Activated T-cell treated with anti-CD3 and anti-CD28 coated beads for 1 hour (primary cell): ENCODE results near the gene DLX5.

Experiments
- DNase-seq: peaks from one replicate; pipeline ENCODE4 v3.0.0-alpha.2; 2020; ENCODE audit warnings: low read depth

The DLX5 gene

DNA sequence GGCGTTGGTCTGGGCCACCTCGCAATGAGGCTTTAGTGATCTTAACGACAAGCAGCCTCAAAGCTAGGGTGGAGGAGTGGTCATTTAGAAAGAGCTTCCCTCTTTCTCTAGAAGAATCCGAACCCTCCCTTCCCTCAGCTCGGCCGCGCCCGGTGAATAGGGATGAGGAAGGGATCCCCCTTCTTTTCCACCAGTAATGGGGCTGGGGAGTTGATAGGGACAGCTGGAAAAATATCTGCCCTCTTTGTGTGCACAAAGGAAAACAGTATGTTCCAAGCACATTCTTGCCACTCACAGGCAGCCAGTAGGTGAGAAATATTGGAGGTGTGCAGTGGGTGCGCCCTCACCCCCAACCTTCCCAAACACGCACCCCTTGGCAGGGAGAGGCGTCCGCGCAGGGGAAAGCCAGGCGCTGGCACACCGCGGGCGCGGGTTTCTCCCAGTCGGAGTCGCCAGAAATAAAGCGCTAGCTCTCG lies 6.5 kb downstream of the DLX5 start:
- no peak for DNase-seq

DNA sequence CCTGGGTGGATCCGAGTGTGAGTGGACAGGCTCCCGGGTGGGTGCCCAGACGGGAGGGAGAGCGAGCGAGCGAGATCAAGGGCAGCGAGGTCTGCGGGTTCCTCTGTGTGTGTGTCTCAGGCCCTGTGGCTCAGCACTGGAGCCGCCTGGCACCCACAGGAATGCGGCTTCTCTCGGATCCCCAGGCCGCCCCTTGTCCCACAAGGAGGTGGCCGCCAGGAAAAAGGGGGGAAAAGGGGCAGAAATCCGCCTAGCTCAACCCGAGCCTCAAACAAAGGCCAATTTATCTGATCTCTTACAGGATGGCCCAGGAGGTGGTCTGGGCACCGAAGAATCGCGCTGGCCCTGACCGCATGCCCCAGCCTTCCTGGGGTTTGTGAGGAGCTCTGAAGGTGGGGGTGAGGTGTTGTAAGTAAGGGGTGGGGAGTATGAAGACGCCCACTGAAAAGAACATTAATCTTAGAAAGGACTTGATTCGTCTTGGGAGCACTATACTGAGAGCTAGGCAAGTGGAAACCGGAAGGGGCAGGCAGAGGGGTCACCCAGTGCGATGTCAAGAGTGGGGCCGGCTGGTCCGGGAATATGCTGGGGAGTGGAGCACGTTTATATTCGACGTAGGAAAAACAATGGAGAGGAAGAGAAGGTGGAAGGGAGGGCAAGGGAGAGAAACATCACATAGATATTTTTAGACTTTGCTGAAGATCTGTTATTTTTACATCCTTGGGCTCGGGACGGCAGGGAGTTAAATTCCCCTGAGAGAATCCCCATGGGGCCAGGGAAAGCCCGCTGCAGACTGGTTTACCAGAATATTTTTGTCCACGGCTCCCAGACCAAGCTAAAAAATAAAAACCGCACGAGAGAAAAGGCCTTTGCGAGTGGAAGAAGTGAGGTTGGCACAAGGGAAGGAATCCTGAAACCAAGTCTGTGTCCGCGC lies 7.2 kb downstream of the DLX5 start:
- no peak for DNase-seq

DNA sequence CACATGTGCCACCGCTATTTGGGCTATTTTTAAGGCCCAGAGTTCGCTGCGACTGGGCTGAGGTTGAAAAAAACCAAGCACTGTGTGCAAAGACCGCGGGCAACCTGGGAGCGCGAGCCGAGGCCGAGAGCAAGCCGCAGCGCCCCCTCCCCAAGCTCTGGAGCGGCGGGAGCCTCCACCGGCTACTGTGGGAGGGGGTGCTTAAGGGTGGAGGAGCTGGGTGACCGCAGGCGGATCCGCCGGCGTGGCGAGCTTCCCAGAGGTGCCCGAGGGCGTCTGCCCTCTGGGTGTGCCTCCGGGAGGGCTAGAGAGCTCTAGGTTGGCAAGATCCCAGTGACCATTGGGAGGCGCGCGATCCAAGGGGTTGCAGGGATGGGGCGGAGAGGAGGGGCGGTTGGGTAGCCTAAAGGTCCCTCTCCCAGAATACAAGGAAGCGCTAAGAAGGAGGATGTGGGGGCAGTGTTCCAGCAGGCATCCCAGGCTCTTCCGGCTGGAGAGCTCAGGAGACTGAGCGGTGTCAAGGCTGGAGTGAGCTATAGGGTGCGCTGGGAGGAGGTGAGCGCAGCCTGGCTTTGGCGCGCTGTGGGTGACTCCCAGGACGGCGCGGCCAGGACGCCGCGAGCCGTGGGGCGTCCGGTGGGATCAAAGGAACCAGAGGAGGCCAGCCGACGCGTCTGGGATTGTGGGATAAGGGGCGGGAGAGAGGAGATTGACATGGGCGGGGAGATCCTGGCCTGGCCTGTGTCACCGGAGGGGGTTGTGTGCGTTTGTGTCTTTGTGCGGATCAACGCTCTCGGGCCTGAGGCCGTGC lies 8.0 kb downstream of the DLX5 start:
- DNase-seq: no peak

DNA sequence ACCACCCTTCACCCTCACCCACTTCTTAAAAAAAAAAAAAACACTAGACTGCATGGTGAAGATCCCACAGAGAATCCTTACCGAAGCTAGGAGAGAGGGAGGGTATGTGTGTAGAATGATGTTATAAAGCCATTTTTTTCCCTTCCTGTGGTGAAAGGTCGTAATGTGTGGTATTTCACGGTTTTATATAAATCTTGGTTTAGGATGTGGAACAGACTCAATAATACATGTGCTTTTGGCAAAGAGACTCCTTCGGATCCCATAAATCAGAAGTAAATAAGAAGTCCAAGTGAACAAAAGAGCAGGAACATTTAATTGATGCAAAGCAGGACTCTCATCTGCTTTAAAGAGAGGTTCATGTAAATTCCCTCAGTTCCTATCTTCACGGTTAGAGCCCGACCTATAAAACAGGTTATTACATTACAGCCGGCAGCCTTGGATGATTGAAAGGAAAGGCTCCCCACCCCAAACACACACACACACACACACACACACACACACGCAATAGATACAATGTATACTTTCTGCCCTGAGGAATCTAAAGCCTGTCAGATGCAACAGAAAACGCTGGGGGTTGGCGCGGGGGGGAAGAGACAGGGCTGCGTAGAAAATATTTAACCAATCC lies 8.8 kb downstream of the DLX5 start:
- DNase-seq: no peak

DNA sequence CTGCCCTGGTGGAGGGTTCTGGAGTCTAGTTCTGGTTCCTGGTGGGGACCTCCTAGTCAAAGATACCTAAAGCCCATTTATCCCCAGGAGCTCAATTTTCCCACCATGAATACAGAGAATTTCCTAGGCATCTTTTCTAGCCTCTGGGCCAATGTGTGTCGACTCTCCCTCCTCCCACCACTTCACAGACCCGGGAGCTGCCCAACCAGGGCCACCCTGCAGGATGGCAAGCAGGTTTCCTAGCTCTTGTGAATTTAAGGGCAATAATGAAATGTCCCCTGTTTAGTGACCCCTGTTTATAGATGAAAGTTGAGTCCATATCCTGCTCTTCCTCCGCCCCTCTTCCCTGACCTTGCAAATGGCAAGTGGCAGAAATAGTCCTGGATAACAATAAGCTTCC lies 9.4 kb downstream of the DLX5 start:
- no peak for DNase-seq

DNA sequence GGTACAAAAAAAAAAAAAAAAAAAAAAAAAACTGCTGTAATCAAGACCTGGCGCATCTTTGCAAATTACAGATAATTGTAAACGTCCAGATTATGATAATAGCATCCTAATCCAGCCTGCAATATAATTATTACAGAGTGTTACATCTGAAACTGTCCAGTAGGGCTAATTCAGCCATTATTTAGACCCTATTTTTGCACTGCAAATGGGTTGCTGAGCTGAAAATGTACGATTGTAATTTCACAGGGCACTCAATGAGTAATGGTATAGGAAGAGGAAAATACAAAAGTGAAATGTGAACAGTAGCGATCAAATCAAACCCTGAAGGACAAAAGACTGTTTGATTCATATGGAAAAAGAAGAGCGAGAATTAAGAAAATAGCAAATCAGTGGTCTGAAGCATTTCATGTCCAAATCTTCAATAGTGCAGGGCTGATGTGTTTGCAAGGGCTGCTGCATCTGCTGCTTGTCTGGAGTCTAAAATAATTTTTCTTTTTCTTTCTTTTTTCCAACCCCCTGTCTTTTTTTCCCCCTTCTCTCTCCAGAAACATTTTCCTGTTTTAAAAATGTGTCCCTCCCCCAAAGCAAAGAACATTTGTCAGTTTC lies 10.4 kb downstream of the DLX5 start:
- no peak for DNase-seq

DNA sequence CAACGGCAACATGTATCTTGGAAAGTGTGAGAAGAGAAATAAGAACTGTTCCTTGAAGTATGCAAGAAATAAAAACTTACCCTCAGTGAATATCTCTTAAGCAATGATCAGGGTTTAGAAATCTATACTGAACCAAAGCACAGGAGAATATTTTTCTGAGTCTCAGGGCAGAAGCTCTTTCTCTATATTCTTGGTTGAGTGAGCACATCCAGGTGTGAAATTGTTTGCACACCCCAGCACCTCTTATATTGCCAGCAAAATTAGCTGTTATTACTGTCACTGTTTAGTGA lies 10.8 kb downstream of the DLX5 start:
- DNase-seq: no peak

DNA sequence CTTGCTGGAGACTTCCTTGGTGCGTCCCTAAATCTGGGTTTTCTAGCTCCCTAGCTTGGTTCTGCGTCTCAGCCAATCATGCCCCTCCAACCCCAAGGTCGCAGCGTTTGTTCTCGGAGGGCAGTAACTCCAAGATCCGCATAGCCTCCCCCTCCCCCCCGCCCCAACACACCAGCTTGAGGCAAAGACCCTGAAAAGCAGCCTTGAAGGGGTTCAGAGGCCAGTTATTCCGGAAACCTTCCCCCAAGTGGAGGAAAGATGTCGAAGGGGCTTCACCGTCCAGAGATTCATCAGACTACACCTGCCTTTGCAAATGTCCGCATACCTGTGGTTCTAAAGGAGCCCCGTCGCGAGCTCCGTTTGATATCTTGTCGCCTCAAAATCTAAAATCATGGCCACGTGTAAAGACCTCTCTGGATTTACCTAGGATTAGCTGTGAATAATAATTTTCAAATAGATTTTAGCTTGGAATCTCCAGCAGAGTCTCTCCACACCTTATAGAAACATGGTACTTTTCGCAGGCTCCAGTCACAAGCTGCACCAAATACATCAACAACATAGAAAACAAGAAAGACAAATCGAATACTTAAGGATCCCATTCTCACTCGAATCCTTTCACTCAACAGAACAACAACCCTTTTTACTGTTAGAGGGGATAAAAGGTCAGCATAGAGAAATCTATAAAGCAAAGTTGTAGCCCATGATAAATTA lies 11.3 kb downstream of the DLX5 start:
- no peak for DNase-seq

DNA sequence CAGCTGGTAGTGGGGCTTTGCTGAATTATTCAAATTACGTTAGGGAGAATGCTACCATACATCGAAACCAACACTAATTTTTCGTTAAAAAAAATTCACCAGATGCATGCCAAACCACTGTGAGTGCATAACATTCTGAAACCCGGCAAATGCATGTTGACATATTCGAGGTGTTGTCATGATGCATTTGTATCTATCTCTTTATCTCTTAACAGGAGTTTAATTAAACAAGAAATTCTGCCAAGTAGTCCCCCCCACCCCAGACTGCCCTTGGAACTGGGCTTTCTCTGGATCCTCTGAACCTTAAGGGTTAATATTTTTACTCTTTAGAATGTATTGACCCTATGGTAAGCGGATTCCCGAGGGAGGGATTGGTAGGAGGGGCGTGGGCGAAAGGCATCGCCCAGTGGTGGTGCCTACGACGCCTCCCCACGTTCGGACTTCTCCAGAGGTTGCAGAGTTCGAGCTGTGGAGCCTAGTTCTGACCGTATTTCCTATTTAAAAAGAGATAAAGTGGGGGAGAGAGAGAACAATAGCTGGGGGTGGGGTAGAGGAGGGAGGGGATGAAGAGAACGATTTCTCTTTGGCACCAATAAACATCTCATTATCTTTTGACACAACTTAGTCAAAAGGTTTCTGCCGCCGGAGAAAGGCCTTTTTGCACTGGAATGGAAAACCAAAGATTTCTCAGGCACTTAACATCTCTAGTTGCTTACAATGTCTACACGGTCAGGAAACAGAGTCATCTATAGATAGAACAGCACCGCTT lies 12.1 kb downstream of the DLX5 start:
- DNase-seq: no peak

DNA sequence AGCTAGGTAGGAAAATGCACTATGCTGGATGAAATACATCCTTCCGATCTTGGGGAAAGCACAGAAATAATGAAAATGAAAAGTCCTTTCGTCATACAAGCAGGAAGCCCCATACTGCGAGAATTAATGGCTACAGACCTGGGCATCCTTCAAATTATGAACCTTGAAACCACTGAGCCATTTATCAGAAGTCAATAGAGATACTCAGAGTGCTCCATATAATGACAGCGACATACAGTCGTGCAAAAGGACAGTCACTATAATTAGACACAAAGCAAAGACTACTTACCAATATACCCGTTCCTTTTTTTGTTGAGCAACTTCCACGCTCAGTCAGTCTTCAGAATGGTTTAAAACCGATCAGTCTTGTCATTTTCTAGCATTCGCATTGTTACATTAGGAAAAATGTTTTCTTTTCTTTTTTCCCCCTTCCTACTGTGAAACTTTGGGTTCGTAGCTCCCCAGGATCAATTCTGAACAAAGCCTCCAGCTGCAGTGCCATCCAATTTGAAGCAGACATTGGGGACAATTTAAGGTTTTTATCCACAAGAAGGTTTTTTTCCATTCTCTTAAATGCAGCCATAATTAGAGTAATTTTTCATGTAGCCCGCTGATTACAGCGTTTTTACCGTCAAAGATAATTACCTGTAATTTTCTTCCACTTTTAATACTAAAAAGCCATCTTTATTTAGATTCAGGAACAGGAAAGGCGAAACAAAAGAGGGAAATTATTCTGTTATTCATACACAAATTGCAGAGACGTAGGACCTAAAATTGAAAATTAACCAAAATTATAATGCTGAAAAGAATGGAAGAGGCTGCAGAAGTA lies 12.9 kb downstream of the DLX5 start:
- DNase-seq: no peak

DNA sequence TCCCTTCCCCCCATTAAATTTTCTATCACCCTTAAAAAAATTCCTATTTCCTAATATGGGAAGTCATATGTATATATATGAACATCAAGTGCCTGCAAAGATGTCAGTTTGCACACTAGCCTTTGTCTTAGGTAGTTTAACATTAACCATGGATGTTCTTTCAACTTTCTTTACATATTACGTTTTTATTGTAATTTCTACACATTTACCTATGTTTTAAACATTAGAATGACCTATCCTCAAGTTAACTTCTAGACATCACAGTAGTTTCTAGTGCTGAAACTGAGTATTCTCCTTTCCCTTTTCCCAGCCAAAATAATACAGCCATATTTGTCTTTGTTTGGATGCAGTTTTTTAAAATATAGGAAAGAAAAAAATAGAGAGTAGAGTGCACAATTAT lies 13.5 kb downstream of the DLX5 start:
- no peak for DNase-seq

DNA sequence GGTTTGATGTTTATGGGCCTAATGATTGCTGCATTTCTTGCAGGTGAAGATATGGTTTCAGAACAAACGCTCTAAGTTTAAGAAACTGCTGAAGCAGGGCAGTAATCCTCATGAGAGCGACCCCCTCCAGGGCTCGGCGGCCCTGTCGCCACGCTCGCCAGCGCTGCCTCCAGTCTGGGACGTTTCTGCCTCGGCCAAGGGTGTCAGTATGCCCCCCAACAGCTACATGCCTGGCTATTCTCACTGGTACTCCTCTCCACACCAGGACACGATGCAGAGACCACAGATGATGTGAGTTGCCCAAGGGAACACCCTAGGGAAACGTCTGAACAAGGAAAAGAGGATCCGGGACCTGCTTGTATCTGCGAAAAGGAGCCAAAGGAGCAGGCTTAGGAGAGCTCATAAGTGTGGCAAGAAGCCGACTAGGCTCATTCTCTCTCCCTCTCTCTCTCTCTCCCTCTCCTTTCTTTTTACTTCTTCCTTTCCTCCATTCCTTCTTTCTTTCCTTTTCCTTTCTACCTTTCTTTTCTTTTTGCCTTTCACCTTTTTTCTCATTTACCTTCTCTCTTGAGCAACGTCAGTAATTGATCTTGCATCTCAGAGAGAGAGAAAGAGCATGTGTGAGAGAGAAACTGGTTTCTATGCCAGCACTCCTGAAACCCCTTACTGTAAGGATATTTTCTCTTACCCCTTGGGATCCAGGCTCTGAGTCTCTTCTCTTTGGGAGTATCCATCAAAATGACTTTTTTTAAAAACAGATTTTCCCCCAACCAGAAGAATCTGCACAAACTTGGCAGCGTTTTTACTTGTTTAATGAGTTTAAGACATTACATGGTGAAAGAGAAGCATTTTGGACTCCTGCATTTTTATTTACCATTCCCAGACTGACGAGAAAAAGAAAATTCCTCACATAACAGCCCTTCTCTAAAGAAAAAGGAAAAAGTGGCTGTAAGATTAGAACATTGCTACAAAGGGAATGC lies 14.6 kb downstream of the DLX5 start:
- no peak for DNase-seq

DNA sequence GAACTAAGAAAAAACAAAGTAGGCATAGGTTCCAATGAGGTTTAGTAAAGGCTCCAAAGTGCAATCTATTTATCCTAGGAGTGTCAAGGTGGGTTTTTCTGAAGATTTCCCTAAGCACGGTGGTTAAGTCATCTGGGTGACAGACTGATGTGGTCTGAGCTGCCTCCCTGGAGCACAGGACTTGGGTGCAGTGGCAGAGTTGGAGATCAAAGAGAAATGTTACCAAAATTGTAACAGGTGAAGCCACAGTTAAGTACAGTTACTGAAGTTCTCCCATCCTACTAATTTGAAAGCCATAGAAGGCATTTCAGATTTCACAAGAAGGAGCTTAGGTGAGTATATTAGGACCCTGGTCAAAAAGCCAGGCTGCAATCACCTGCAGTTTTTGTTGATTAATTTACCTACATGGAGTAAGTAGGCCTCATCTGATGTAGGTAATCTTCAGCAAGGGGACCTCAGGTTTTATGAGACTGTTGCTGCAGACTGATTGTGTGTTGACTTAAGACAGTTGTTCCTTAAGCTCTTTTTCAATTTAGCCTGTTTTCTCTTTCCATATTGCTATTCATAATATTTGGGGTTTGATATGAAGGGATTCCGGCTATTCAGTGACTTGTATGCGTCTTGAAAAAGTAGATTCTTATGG lies 16.2 kb downstream of the DLX5 start:
- DNase-seq: no peak

DNA sequence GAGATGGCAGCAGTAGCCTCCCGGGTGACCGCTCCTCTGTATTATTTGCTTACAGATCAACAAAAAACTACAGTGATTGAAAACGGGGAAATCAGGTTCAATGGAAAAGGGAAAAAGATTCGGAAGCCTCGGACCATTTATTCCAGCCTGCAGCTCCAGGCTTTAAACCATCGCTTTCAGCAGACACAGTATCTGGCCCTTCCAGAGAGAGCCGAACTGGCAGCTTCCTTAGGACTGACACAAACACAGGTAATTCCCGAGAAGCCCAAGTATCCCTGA lies 17.1 kb downstream of the DLX5 start:
- DNase-seq: no peak

DNA sequence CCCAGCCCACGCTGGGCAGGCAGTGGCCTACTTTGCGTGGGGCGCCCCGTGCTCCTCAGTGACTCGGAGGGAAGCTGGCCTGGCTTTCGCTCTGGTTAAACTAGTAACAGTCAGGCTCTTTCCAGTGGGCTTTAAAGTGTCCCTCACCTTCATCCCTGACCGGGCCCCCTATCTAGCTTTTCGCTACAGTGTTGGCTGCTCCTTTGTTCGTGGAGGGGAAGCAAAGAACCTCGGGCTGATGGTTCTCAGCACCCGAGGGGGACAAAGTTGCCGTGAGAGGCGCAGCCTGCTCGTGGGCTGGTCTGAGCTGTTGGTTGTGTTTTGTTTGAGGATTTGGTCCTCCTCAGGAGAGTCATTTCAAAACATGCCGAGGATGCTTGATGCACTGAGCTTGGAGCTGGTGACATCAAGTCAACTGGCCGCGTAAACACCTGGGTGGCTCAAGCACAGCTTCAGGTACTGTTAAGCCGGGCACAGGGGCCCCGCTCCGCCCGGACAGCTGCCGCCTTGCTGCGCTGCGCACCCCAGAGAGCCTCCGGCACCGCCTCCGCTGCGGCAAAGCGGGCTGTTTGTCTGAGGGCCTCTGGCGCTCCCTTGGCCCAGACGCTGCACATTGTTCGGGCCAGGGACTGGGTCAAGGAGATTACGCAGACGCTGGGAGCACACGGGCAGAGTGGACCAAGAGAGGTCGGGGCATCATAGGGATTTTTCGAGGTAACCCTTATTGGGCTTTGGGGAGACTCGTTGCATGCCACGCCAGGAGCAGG lies 17.6 kb downstream of the DLX5 start:
- no peak for DNase-seq

DNA sequence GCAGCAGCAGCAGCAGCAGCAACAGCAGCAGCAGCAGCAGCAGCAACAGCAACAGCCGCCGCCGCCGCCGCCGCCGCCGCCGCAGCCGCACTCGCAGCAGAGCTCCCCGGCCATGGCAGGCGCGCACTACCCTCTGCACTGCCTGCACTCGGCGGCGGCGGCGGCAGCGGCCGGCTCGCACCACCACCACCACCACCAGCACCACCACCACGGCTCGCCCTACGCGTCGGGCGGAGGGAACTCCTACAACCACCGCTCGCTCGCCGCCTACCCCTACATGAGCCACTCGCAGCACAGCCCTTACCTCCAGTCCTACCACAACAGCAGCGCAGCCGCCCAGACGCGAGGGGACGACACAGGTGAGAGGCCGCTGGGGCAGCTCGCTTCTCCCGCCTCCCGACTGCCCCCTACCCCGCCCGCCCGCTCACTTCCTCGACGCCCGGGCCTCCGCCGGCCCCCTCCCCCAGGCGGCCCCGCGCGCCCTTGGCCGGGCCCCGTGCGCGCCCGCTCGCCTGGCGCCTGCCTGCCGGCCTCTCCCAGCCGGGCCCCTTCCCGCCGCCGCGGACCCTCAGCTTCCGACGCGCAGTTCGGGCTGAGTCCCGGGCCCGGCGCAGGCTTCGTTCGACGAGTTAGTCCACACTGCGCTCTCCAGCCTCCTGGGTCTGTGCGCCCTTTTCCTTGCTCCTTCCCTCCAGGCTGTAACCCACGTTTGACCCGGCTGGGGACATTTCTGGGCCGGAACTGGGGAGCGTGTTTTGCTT lies 18.4 kb downstream of the DLX5 start:
- DNase-seq: no peak
